ENCODE data around the gene TMEM80. TPM values are rescaled to one million over a fixed set of nuclear protein-coding genes. Genes with fewer than 3 reads are reported as not detected.

TMEM80 gene
- total RNA-seq, 6 experiments from 2014 or later, result 16.9 to 24.5 (median 19.3) TPM

GRCh38 chr11:742571-743201 lies 47.1 kb downstream of the TMEM80 start:
- H3K36me3 Mint-ChIP-seq (ENCODE audit: low read depth), result no peaks in the 10 kb centered on the region
- no peak overlapping the region for H3K4me3 Mint-ChIP-seq
- DNase-seq, result no peak
- no peak overlapping the region for H3K27ac Mint-ChIP-seq
- H3K4me1 Mint-ChIP-seq (ENCODE audit: low read depth), result peaks cover 10% of the 10 kb centered on the region; the same call in 1 of the 2 replicates
- peaks cover 1% of the 10 kb centered on the region for H3K27me3 Mint-ChIP-seq (ENCODE audit: insufficient read depth)
- H3K9me3 Mint-ChIP-seq, result no peaks in the 10 kb centered on the region
- TF ChIP-seq, protein P1, sequence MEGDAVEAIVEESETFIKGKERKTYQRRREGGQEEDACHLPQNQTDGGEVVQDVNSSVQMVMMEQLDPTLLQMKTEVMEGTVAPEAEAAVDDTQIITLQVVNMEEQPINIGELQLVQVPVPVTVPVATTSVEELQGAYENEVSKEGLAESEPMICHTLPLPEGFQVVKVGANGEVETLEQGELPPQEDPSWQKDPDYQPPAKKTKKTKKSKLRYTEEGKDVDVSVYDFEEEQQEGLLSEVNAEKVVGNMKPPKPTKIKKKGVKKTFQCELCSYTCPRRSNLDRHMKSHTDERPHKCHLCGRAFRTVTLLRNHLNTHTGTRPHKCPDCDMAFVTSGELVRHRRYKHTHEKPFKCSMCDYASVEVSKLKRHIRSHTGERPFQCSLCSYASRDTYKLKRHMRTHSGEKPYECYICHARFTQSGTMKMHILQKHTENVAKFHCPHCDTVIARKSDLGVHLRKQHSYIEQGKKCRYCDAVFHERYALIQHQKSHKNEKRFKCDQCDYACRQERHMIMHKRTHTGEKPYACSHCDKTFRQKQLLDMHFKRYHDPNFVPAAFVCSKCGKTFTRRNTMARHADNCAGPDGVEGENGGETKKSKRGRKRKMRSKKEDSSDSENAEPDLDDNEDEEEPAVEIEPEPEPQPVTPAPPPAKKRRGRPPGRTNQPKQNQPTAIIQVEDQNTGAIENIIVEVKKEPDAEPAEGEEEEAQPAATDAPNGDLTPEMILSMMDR (IDR thresholded peaks at IDR 0.05), result no peak

- DNase-seq, result no peak
- H3K36me3 Mint-ChIP-seq (ENCODE audit: low read depth), result peaks cover 7% of the 10 kb centered on the region; the same call in 1 of the 2 replicates
- H3K4me3 Mint-ChIP-seq, result no peak overlapping the region
- H3K27me3 Mint-ChIP-seq (ENCODE audit: insufficient read depth), result peaks cover 3% of the 10 kb centered on the region
- TF ChIP-seq, protein P1 (IDR thresholded peaks at IDR 0.05), result no peak
- H3K9me3 Mint-ChIP-seq, result no peaks in the 10 kb centered on the region
- no peak overlapping the region for H3K27ac Mint-ChIP-seq
- H3K4me1 Mint-ChIP-seq (ENCODE audit: low read depth), result peaks cover 29% of the 10 kb centered on the region
These were observed 49.8 kb downstream of the TMEM80 start for GRCh38 chr11:745428-745827.

GRCh38 chr11:746289-747157 lies 50.9 kb downstream of the TMEM80 start:
- peaks cover 29% of the 10 kb centered on the region for H3K4me1 Mint-ChIP-seq (ENCODE audit: low read depth)
- H3K27me3 Mint-ChIP-seq (ENCODE audit: insufficient read depth), result peaks cover 3% of the 10 kb centered on the region
- TF ChIP-seq, protein P1 (IDR thresholded peaks at IDR 0.05), result no peak
- H3K36me3 Mint-ChIP-seq (ENCODE audit: low read depth), result peaks cover 7% of the 10 kb centered on the region; the same call in 1 of the 2 replicates
- peak overlapping the region; percentile 59; the same call in 1 of the 2 replicates for H3K27ac Mint-ChIP-seq
- H3K4me3 Mint-ChIP-seq, result peak overlapping the region; percentile 89
- no peaks in the 10 kb centered on the region for H3K9me3 Mint-ChIP-seq
- no peak for DNase-seq

GRCh38 chr11:747158-748006 lies 51.8 kb downstream of the TMEM80 start, which contains the start of gene TALDO1:
TSS of gene TALDO1 (plus strand) at chr11:747464. CDS start at chr11:747482, 18 bp downstream.
- H3K27ac Mint-ChIP-seq, result peak within 1 kb of the TSS; percentile 96
- H3K4me3 Mint-ChIP-seq, result peak within 1 kb of the TSS; percentile 93
- H3K4me1 Mint-ChIP-seq (ENCODE audit: low read depth), result peaks cover 20% of the 10 kb centered on the region
- TF ChIP-seq, protein P1 (IDR thresholded peaks at IDR 0.05), result peak; percentile 27; the same call in 1 of the 2 replicates
- peak; percentile 78 for DNase-seq
- H3K9me3 Mint-ChIP-seq, result no peaks in the 10 kb centered on the region
- peaks cover 9% of the 10 kb centered on the region; the same call in 1 of the 2 replicates for H3K36me3 Mint-ChIP-seq (ENCODE audit: low read depth)
- H3K27me3 Mint-ChIP-seq (ENCODE audit: insufficient read depth), result peaks cover 3% of the 10 kb centered on the region

DNA sequence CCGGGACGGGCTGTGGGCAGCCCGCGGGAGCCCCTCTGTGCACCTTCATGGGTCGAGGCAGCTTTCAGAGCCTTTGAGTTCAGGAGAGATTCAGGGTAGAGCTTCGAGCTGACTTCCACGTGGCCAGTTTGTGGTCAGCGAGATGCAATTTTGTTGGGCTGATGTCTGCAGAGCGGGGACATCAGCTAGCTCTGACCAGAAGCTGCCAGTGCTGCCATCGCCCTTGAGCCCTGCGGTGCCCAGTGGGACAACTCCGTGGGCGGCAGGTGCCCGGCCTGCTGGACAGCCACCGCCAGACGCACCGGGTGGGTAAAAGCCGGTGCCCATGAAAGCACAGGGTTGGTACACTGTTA lies 52.4 kb downstream of the TMEM80 start:
- TF ChIP-seq, protein P1 (IDR thresholded peaks at IDR 0.05), result no peak
- H3K36me3 Mint-ChIP-seq (ENCODE audit: low read depth), result peaks cover 11% of the 10 kb centered on the region; the same call in 1 of the 2 replicates
- DNase-seq, result no peak
- peak overlapping the region; percentile 93 for H3K4me3 Mint-ChIP-seq
- H3K27ac Mint-ChIP-seq, result peak overlapping the region; percentile 96
- H3K9me3 Mint-ChIP-seq, result no peaks in the 10 kb centered on the region
- H3K27me3 Mint-ChIP-seq (ENCODE audit: insufficient read depth), result peaks cover 3% of the 10 kb centered on the region
- H3K4me1 Mint-ChIP-seq (ENCODE audit: low read depth), result peaks cover 19% of the 10 kb centered on the region
